HepG2 (cell line): ENCODE results near the gene SLC35B4. TPM values are rescaled to one million over a fixed set of nuclear protein-coding genes. Genes with fewer than 3 reads are reported as not detected.

Experiments
- ATAC-seq: fragments of 200-7000 bp; cut with Tn5 transposase; 3 replicates; pipeline ENCODE4 v1.9.1; 2020; ENCODE audit warnings: mild to moderate bottlenecking, moderate library complexity
- BruUV-seq: library from RNA; stranded (reverse); fragments of 400-500 nt; replicated peaks from 2 replicates; lab custom pipeline; 2021; lab: Mats Ljungman, UMichigan
- CTCF ChIA-PET: fragments of 300-600 bp; formaldehyde crosslinking; extraction: SDS; loops from one replicate; lab custom pipeline; 2021; ENCODE audit warnings: low total read pairs, inconsistent platforms, low intra/inter-chr PET ratio; lab: Yijun Ruan, JAX
- POLR2A ChIA-PET: fragments of 350-600 bp; sonication (Branson Sonifier 250); formaldehyde crosslinking; loops from one replicate; lab custom pipeline; 2020; ENCODE audit warnings: antibody characterized with exemption, inconsistent platforms; lab: Yijun Ruan, JAX
- DNase-seq: peaks from one replicate; pipeline ENCODE4 v3.0.0-alpha.2; 2015; ENCODE audit warnings: low spot score
- FAIRE-seq: peaks from 3 replicates; lab custom pipeline; 2011; peaks lifted over from hg19 to GRCh38; lab: Jason Lieb, UNC
- H2AFZ ChIP-seq: one replicate; pipeline ENCODE4 v1.6.1; 2011; ENCODE audit warnings: low read length, inconsistent platforms
- H3K27ac ChIP-seq: fragments of 300-600 bp; 3 replicates; pipeline ENCODE4 v1.8.0; 2011; ENCODE audit warnings: mixed run types, mild to moderate bottlenecking, mixed read lengths, low read length, inconsistent platforms; ENCODE audit not compliant: insufficient read depth; ENCODE audit errors: extremely low read length
- H3K27me3 ChIP-seq, 2 experiments: fragments of 200-600 bp in 1 of 2; 2 replicates in 1 of 2; 3 replicates in 1 of 2; pipeline versions ENCODE4 v1.6.0 to v1.8.0; 2011; ENCODE audit warnings: low read length in 2 of 2, mild to moderate bottlenecking in 2 of 2, moderate library complexity in 2 of 2, inconsistent platforms in 1 of 2; ENCODE audit not compliant: insufficient read depth in 2 of 2, control insufficient read depth in 1 of 2
- H3K36me3 ChIP-seq, 2 experiments: fragments of 200-600 bp in 1 of 2; replicated peaks in 1 of 2; 2 replicates in 1 of 2; 3 replicates in 1 of 2; pipeline versions ENCODE4 v1.5.1 to v1.8.0; 2011; ENCODE audit warnings: low read length in 2 of 2, inconsistent platforms in 1 of 2; ENCODE audit not compliant: insufficient read depth in 2 of 2, control insufficient read depth in 1 of 2
- H3K4me1 ChIP-seq: 2 replicates; pipeline ENCODE4 v1.5.1; 2012; ENCODE audit warnings: low read length, inconsistent platforms; ENCODE audit not compliant: insufficient read depth
- H3K4me2 ChIP-seq: 2 replicates; pipeline ENCODE4 v1.6.0; 2011; ENCODE audit warnings: low read depth, low read length, inconsistent platforms
- H3K4me3 ChIP-seq, 3 experiments: fragments of 200-600 bp in 1 of 3; sonication (generic), shearing (Covaris generic) in 1 of 3; replicated peaks in 1 of 3; 2 replicates each; pipeline ENCODE4 v1.5.1; 2011 to 2016; ENCODE audit warnings: low read length in 3 of 3, inconsistent platforms in 2 of 3, low read depth in 2 of 3, mild to moderate bottlenecking in 2 of 3, control low read depth in 1 of 3, mixed read lengths in 1 of 3; ENCODE audit not compliant: insufficient read depth in 1 of 3
- H3K79me2 ChIP-seq: one replicate; pipeline ENCODE4 v1.6.1; 2011; ENCODE audit warnings: low read length, inconsistent platforms; ENCODE audit not compliant: insufficient read depth
- H3K9ac ChIP-seq: 2 replicates; pipeline ENCODE4 v1.6.0; 2011; ENCODE audit warnings: mild to moderate bottlenecking, low read depth, low read length, inconsistent platforms; ENCODE audit not compliant: insufficient read depth
- H3K9me3 ChIP-seq: 2 replicates; pipeline ENCODE4 v1.5.1; 2012; ENCODE audit warnings: mild to moderate bottlenecking, low read length
- H4K20me1 ChIP-seq: 2 replicates; pipeline ENCODE4 v1.6.0; 2011; ENCODE audit warnings: inconsistent platforms, mild to moderate bottlenecking, low read length, moderate library complexity; ENCODE audit not compliant: insufficient read depth
- CEBPG ChIP-seq: IDR thresholded peaks from 2 replicates; pipeline ENCODE4 v1.6.1; 2016
- FOXJ3 ChIP-seq: sonication (generic); formaldehyde crosslinking; IDR thresholded peaks from 2 replicates; pipeline ENCODE4 v1.4.0; 2020; ENCODE audit warnings: missing genetic modification reagents, mild to moderate bottlenecking, borderline replicate concordance
- FOXP1 ChIP-seq, 2 experiments: fragments of 450-650 bp in 1 of 2; IDR thresholded peaks; 2 replicates each; pipeline ENCODE4 v1.6.1; 2017 to 2018; ENCODE audit warnings: antibody characterized with exemption in 1 of 2
- GABPB1 ChIP-seq: IDR thresholded peaks from 2 replicates; pipeline ENCODE4 v1.6.1; 2016; ENCODE audit warnings: mild to moderate bottlenecking, missing genetic modification reagents, moderate library complexity, missing compliant biosample characterization
- HMG20A ChIP-seq: IDR thresholded peaks from 2 replicates; pipeline ENCODE4 v1.6.1; 2016; ENCODE audit warnings: borderline replicate concordance
- HNF4A ChIP-seq: sonication (generic); formaldehyde crosslinking; IDR thresholded peaks from 2 replicates; pipeline ENCODE4 v1.4.0; 2020; ENCODE audit warnings: missing genetic modification reagents
- KAT8 ChIP-seq: IDR thresholded peaks from 2 replicates; pipeline ENCODE4 v1.6.1; 2016; ENCODE audit warnings: missing genetic modification reagents, missing compliant biosample characterization
- KDM4B ChIP-seq: sonication (generic); formaldehyde crosslinking; IDR thresholded peaks from 2 replicates; pipeline ENCODE4 v1.4.0; 2020; ENCODE audit warnings: missing genetic modification reagents
- KLF12 ChIP-seq: sonication (generic); formaldehyde crosslinking; IDR thresholded peaks from 2 replicates; pipeline ENCODE4 v1.4.0; 2020; ENCODE audit warnings: missing genetic modification reagents, borderline replicate concordance
- KLF16 ChIP-seq, 2 experiments: sonication (generic) in 1 of 2; formaldehyde crosslinking in 1 of 2; IDR thresholded peaks; 2 replicates each; pipeline versions ENCODE4 v1.6.1 to v1.8.0; 2016 to 2023; ENCODE audit warnings: missing genetic modification reagents in 2 of 2, missing compliant biosample characterization in 1 of 2
- MAFK ChIP-seq, 2 experiments: IDR thresholded peaks in 1 of 2; conservative IDR thresholded peaks in 1 of 2; 2 replicates each; pipeline ENCODE4 v1.6.1; 2011; ENCODE audit warnings: improper control_type of control experiment in 2 of 2, low read length in 2 of 2
- NR2C2 ChIP-seq: sonication (generic); formaldehyde crosslinking; IDR thresholded peaks from 2 replicates; pipeline ENCODE4 v1.4.0; 2020; ENCODE audit warnings: missing genetic modification reagents, mild to moderate bottlenecking, moderate library complexity, borderline replicate concordance
- RARA ChIP-seq: IDR thresholded peaks from 2 replicates; pipeline ENCODE4 v1.6.1; 2016; ENCODE audit warnings: missing genetic modification reagents, missing compliant biosample characterization
- TARDBP ChIP-seq: sonication (generic); formaldehyde crosslinking; IDR thresholded peaks from 2 replicates; pipeline ENCODE4 v1.8.0; 2022; ENCODE audit warnings: mild to moderate bottlenecking, missing genetic modification reagents
- ZNF224 ChIP-seq: sonication (generic); formaldehyde crosslinking; IDR thresholded peaks from 2 replicates; pipeline ENCODE4 v1.5.0; 2020; ENCODE audit warnings: mild to moderate bottlenecking, missing genetic modification reagents
- ZNF326 ChIP-seq: sonication (generic); formaldehyde crosslinking; IDR thresholded peaks from 2 replicates; pipeline ENCODE4 v1.4.0; 2020; ENCODE audit warnings: missing genetic modification reagents, borderline replicate concordance
- ZNF34 ChIP-seq: sonication (generic); formaldehyde crosslinking; IDR thresholded peaks from 2 replicates; pipeline ENCODE4 v1.4.0; 2020; ENCODE audit warnings: mild to moderate bottlenecking, missing genetic modification reagents, borderline replicate concordance
- ZNF772 ChIP-seq: sonication (generic); formaldehyde crosslinking; IDR thresholded peaks from 2 replicates; pipeline ENCODE4 v1.5.0; 2020; ENCODE audit warnings: mild to moderate bottlenecking, missing genetic modification reagents
- ZNF816 ChIP-seq: sonication (generic); formaldehyde crosslinking; IDR thresholded peaks from 2 replicates; pipeline ENCODE4 v1.8.0; 2022; ENCODE audit warnings: missing genetic modification reagents, mild to moderate bottlenecking, borderline replicate concordance
- ZSCAN21 ChIP-seq: sonication (generic); formaldehyde crosslinking; IDR thresholded peaks from 2 replicates; pipeline ENCODE4 v1.8.0; 2022; ENCODE audit warnings: mild to moderate bottlenecking, missing genetic modification reagents, moderate library complexity, borderline replicate concordance
- WGBS: methylation state at CpG from one replicate; pipeline ENCODE4 v1.1.6; 2017; ENCODE audit warnings: low lambda C conversion rate; 5-methylcytosine and 5-hydroxymethylcytosine counted together
- in situ Hi-C: cut with HindIII; loops from 2 replicates; pipeline ENCODE4 v1.10.0; 2017; ENCODE audit warnings: low pct_unique_long_range_greater_than_20kb; ENCODE audit not compliant: extremely low pct_ligation_motif_present
- intact Hi-C: fragments of 100-400 bp; cut with micrococcal nuclease; formaldehyde crosslinking; loops from one replicate; pipeline ENCODE4 v1.10.0; 2022; ENCODE audit not compliant: unreplicated experiment
- polyA plus RNA-seq, 8 experiments: library from polyadenylated mRNA; depleted of rRNA in 3 of 8; stranded (reverse) in 7 of 8; unstranded in 1 of 8; fragments of >200 nt; fragmentation: Illumina TruSeq in 4 of 8; extraction: Trizol in 4 of 8; gene quantifications; 2 replicates each; pipeline versions ENCODE4 v1.2.1 to v1.2.3, GENCODE V29; 2011 to 2016; ENCODE audit warnings: low read depth in 4 of 8, missing spikeins in 1 of 8, mixed read lengths in 1 of 8; ENCODE audit not compliant: insufficient read depth in 1 of 8
- total RNA-seq, 5 experiments: library from RNA; depleted of rRNA; stranded (reverse); fragments of >200 nt; fragmentation: Illumina TruSeq; extraction: Trizol; gene quantifications; 2 replicates each; pipeline ENCODE4 v1.2.3, GENCODE V29; 2016; ENCODE audit warnings: low read depth in 1 of 5
- TF ChIP-seq, protein P1 (sequence below): IDR thresholded peaks from 2 replicates; pipeline ENCODE4 v1.4.0; 2020; ENCODE audit warnings: mild to moderate bottlenecking, missing genetic modification reagents

The SLC35B4 gene
- total and polyA plus RNA-seq, 2 of the 13 experiments (the other 11 are each of a cell fraction or from before 2014, with no cell fraction given): 17.1 to 17.8 TPM

DNA sequence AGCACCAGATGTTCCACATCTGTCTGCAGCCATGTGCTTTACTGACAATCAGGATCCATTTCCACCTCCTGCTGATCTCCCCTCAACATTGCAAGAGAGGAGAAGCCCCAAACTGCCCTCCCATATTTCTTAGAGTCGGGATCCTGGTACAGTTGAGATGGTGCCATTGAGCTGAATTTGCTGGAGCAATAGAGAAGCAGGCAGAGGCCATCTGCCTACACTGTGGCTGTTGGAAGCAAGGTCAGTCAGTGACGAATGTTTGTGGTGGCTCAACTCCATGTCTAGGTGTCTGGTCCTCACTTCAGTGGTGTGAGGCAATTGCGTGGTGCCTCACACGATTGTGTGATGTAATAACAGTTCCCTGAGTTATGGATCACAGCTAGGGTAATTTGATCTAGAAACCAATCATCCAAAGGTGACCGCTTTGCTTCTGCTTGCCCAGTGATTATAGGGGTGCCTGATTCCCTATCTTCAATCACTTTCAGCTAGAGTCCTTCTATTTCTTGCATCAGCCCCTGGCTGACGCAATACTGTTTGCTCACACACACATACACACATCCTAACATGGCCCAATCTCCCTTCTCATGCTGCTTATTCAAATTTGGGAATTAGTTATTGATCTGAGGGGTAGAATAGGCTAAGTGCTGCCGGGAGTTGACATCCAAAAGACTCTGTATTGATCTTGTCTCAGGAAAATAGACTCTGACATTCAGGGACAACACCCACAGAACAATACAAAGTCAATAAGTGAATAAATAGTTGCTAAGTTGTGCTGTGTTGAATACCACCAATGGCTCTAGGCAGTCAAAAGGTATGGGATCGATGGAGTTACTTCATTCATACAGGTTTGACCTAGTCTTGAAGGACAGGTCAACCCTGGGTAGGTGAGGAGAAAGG, 46.1 kb upstream of the SLC35B4 start:
- ATAC-seq: peak; percentile 61
- H3K4me3 ChIP-seq: no peak overlapping the region
- H3K27ac ChIP-seq: no peak overlapping the region
- FAIRE-seq: no peak
- no peaks in the 10 kb centered on the region; a peak in 1 of 5 replicates for H3K27me3 ChIP-seq
- WGBS: 18% methylated on average over 8 of the region's 8 CpGs
- ChIA-PET POLR2A (interaction anchor here (1.2 to 1.3 kb wide), 2 partner anchors 11 to 46 kb away, joined by 3 to 7 read pairs; partner anchors contain the start of gene SLC35B4), CTCF (no interaction called here)
- intact Hi-C loops: loop anchor here (5.0 kb wide), 1 partner anchor 244 kb away; no protein-coding TSS in a partner anchor
- H3K9me3 ChIP-seq: no peaks in the 10 kb centered on the region
- no peak for DNase-seq
- in situ Hi-C loops: no loop called here
- no peaks in the 10 kb centered on the region for H4K20me1 ChIP-seq
- no peaks in the 10 kb centered on the region for H3K36me3 ChIP-seq
- H2AFZ ChIP-seq: no peak overlapping the region
- H3K4me2 ChIP-seq: peak overlapping the region; percentile 49
- peaks cover 81% of the 10 kb centered on the region for H3K4me1 ChIP-seq
- H3K79me2 ChIP-seq: no peaks in the 10 kb centered on the region
- no peak overlapping the region for H3K9ac ChIP-seq
- no TSS peak for BruUV-seq
- TF ChIP-seq TARDBP (CRISPR knock-in tag) (peak; percentile 49; the same call in 1 of the 2 replicates), FOXP1 (IDR thresholded peaks at IDR 0.05) (no peak), FOXP1 (CRISPR knock-in tag; IDR thresholded peaks at IDR 0.05) (peak; percentile 77), HNF4A (0 out of 2 replicates have a peak, but pooled peaks have one; percentile 2), ZNF34 (0 out of 2 replicates have a peak, but pooled peaks have one; percentile 42), GABPB1 (peak; percentile 34; the same call in 1 of the 2 replicates), ZSCAN21 (CRISPR knock-in tag) (no peak), ZNF816 (CRISPR knock-in tag) (no peak), ZNF326 (no peak), KLF16 (CRISPR knock-in tag; IDR thresholded peaks at IDR 0.05) (peak in 1 of 2 experiments; percentile 59; a peak in 1 of 4 replicates), KLF12 (no peak), ZNF772 (no peak), HMG20A (CRISPR knock-in tag) (peak; percentile 71), KAT8 (CRISPR knock-in tag) (peak; percentile 54; the same call in 1 of the 2 replicates), KDM4B (CRISPR knock-in tag) (0 out of 2 replicates have a peak, but pooled peaks have one; percentile 14), NR2C2 (CRISPR knock-in tag) (peak; percentile 35; the same call in 1 of the 2 replicates), MAFK (conservative IDR thresholded peaks at IDR 0.05 in 1 of 2, IDR thresholded peaks at IDR 0.05 in 1 of 2; ENCODE audit: low read length in 2 of 2) (no peak), ZNF224 (no peak), FOXJ3 (CRISPR knock-in tag) (0 out of 2 replicates have a peak, but pooled peaks have one; percentile 15), RARA (CRISPR knock-in tag) (peak; percentile 59), CEBPG (CRISPR knock-in tag) (peak; percentile 95)
- TF ChIP-seq, protein P1, sequence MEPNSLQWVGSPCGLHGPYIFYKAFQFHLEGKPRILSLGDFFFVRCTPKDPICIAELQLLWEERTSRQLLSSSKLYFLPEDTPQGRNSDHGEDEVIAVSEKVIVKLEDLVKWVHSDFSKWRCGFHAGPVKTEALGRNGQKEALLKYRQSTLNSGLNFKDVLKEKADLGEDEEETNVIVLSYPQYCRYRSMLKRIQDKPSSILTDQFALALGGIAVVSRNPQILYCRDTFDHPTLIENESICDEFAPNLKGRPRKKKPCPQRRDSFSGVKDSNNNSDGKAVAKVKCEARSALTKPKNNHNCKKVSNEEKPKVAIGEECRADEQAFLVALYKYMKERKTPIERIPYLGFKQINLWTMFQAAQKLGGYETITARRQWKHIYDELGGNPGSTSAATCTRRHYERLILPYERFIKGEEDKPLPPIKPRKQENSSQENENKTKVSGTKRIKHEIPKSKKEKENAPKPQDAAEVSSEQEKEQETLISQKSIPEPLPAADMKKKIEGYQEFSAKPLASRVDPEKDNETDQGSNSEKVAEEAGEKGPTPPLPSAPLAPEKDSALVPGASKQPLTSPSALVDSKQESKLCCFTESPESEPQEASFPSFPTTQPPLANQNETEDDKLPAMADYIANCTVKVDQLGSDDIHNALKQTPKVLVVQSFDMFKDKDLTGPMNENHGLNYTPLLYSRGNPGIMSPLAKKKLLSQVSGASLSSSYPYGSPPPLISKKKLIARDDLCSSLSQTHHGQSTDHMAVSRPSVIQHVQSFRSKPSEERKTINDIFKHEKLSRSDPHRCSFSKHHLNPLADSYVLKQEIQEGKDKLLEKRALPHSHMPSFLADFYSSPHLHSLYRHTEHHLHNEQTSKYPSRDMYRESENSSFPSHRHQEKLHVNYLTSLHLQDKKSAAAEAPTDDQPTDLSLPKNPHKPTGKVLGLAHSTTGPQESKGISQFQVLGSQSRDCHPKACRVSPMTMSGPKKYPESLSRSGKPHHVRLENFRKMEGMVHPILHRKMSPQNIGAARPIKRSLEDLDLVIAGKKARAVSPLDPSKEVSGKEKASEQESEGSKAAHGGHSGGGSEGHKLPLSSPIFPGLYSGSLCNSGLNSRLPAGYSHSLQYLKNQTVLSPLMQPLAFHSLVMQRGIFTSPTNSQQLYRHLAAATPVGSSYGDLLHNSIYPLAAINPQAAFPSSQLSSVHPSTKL (CRISPR knock-in tag): peak; percentile 53; the same call in 1 of the 2 replicates
